HepG2 (cell line): Measurements from ENCODE around the gene SMCO4. TPM values are rescaled to one million over a fixed set of nuclear protein-coding genes. Genes with fewer than 3 reads are reported as not detected.

Experiments used
- CBX5 ChIP-seq: sonication (generic); formaldehyde crosslinking; IDR thresholded peaks from 2 replicates; pipeline ENCODE4 v1.4.0; 2020; ENCODE audit warnings: missing genetic modification reagents, borderline replicate concordance
- EP300 ChIP-seq, 3 experiments: sonication (generic) in 1 of 3; formaldehyde crosslinking in 1 of 3; IDR thresholded peaks; 2 replicates each; pipeline versions ENCODE4 v1.5.1 to v1.6.1; 2011 to 2020; ENCODE audit warnings: low read depth in 2 of 3, low read length in 2 of 3, borderline replicate concordance in 1 of 3, improper control_type of control experiment in 1 of 3, mild to moderate bottlenecking in 1 of 3, missing genetic modification reagents in 1 of 3, moderate library complexity in 1 of 3
- FOXC1 ChIP-seq: sonication (generic); formaldehyde crosslinking; IDR thresholded peaks from 2 replicates; pipeline ENCODE4 v1.8.0; 2022; ENCODE audit warnings: mild to moderate bottlenecking, missing genetic modification reagents, borderline replicate concordance
- FOXP1 ChIP-seq, 2 experiments: fragments of 450-650 bp in 1 of 2; IDR thresholded peaks; 2 replicates each; pipeline ENCODE4 v1.6.1; 2017 to 2018; ENCODE audit warnings: antibody characterized with exemption in 1 of 2
- HDAC6 ChIP-seq: fragments of 200-600 bp; sonication (generic); IDR thresholded peaks from 2 replicates; pipeline ENCODE4 v1.7.0; 2017; ENCODE audit warnings: mild to moderate bottlenecking, antibody characterized with exemption, low read length, low read depth
- HNRNPH1 ChIP-seq: fragments of 200-400 bp; formaldehyde crosslinking; optimal IDR thresholded peaks from 2 replicates; pipeline ENCODE3; 2017; ENCODE audit warnings: mild to moderate bottlenecking, low read depth, low read length
- HNRNPL ChIP-seq: fragments of 200-400 bp; formaldehyde crosslinking; IDR thresholded peaks from 2 replicates; pipeline ENCODE4 v1.6.1; 2017; ENCODE audit warnings: mild to moderate bottlenecking, low read depth, low read length
- KAT8 ChIP-seq: IDR thresholded peaks from 2 replicates; pipeline ENCODE4 v1.6.1; 2016; ENCODE audit warnings: missing genetic modification reagents, missing compliant biosample characterization
- KDM1A ChIP-seq: IDR thresholded peaks from 2 replicates; pipeline ENCODE4 v1.6.1; 2016; ENCODE audit warnings: missing compliant biosample characterization
- NFE2L2 ChIP-seq: fragments of 150-350 bp; IDR thresholded peaks from 2 replicates; pipeline ENCODE4 v1.6.1; 2014; ENCODE audit warnings: low read length
- ONECUT2 ChIP-seq: sonication (generic); formaldehyde crosslinking; IDR thresholded peaks from 2 replicates; pipeline ENCODE4 v1.4.0; 2020; ENCODE audit warnings: missing genetic modification reagents
- RAD51 ChIP-seq: fragments of 450-650 bp; IDR thresholded peaks from 2 replicates; pipeline ENCODE4 v1.6.1; 2016; ENCODE audit warnings: borderline replicate concordance
- ZFP37 ChIP-seq: sonication (generic); formaldehyde crosslinking; IDR thresholded peaks from 2 replicates; pipeline ENCODE4 v1.4.0; 2020; ENCODE audit warnings: missing genetic modification reagents, borderline replicate concordance
- ZNF138 ChIP-seq: sonication (generic); formaldehyde crosslinking; IDR thresholded peaks from 2 replicates; pipeline ENCODE4 v1.5.0; 2020; ENCODE audit warnings: mild to moderate bottlenecking, low read depth, missing genetic modification reagents
- ZNF24 ChIP-seq: fragments of 450-650 bp; IDR thresholded peaks from 2 replicates; pipeline ENCODE4 v1.6.1; 2017; ENCODE audit warnings: antibody characterized with exemption, mild to moderate bottlenecking
- ZNF354B ChIP-seq: sonication (generic); formaldehyde crosslinking; IDR thresholded peaks from 2 replicates; pipeline ENCODE4 v1.8.0; 2022; ENCODE audit warnings: mild to moderate bottlenecking, missing genetic modification reagents
- polyA plus RNA-seq, 8 experiments: library from polyadenylated mRNA; depleted of rRNA in 3 of 8; stranded (reverse) in 7 of 8; unstranded in 1 of 8; fragments of >200 nt; fragmentation: Illumina TruSeq in 4 of 8; extraction: Trizol in 4 of 8; gene quantifications; 2 replicates each; pipeline versions ENCODE4 v1.2.1 to v1.2.3, GENCODE V29; 2011 to 2016; ENCODE audit warnings: low read depth in 4 of 8, missing spikeins in 1 of 8, mixed read lengths in 1 of 8; ENCODE audit not compliant: insufficient read depth in 1 of 8
- total RNA-seq, 5 experiments: library from RNA; depleted of rRNA; stranded (reverse); fragments of >200 nt; fragmentation: Illumina TruSeq; extraction: Trizol; gene quantifications; 2 replicates each; pipeline ENCODE4 v1.2.3, GENCODE V29; 2016; ENCODE audit warnings: low read depth in 1 of 5
- TF ChIP-seq, protein P1 (sequence below): sonication (generic); formaldehyde crosslinking; IDR thresholded peaks from 2 replicates; pipeline ENCODE4 v1.4.0; 2020; ENCODE audit warnings: missing genetic modification reagents
- TF ChIP-seq, protein P2 (sequence below): sonication (generic); formaldehyde crosslinking; IDR thresholded peaks from 2 replicates; pipeline ENCODE4 v1.9.0; 2021; ENCODE audit warnings: missing genetic modification reagents, mild to moderate bottlenecking, borderline replicate concordance
- TF ChIP-seq, protein P3 (sequence below): IDR thresholded peaks from 2 replicates; pipeline ENCODE4 v1.6.1; 2016; ENCODE audit warnings: low read depth
- TF ChIP-seq, protein P4 (sequence below): sonication (generic); formaldehyde crosslinking; IDR thresholded peaks from 2 replicates; pipeline ENCODE4 v1.4.0; 2020; ENCODE audit warnings: missing genetic modification reagents, borderline replicate concordance

SMCO4 gene
- total and polyA plus RNA-seq, 2 of the 13 experiments (the other 11 are each of a cell fraction or from before 2014, with no cell fraction given): 10.6 to 28.5 TPM

DNA sequence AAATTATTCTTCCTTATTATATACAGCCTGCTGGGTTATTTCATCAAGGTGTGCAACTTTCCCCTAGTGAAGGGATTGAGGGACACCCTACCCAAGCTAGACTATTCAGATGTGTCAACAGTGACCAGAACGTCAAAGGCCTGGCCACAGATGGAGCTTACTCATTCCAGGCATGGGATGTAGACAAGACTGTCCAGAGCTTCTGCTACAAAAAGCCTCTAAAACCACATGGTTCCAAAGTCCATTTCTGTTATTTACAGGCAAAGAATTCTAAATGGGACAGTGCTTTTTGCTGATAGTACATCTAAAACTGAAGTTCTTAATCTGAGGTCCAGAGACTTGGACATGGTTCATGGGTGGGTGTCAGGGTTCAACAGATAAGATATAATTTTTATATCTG lies 9.7 kb upstream of the SMCO4 start (continued):
- TF ChIP-seq, protein P1, sequence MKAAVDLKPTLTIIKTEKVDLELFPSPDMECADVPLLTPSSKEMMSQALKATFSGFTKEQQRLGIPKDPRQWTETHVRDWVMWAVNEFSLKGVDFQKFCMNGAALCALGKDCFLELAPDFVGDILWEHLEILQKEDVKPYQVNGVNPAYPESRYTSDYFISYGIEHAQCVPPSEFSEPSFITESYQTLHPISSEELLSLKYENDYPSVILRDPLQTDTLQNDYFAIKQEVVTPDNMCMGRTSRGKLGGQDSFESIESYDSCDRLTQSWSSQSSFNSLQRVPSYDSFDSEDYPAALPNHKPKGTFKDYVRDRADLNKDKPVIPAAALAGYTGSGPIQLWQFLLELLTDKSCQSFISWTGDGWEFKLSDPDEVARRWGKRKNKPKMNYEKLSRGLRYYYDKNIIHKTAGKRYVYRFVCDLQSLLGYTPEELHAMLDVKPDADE: no peak
- TF ChIP-seq, protein P2, sequence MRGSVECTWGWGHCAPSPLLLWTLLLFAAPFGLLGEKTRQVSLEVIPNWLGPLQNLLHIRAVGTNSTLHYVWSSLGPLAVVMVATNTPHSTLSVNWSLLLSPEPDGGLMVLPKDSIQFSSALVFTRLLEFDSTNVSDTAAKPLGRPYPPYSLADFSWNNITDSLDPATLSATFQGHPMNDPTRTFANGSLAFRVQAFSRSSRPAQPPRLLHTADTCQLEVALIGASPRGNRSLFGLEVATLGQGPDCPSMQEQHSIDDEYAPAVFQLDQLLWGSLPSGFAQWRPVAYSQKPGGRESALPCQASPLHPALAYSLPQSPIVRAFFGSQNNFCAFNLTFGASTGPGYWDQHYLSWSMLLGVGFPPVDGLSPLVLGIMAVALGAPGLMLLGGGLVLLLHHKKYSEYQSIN (CRISPR knock-in tag): no peak
- TF ChIP-seq KAT8 (CRISPR knock-in tag) (no peak), NFE2L2 (no peak), FOXC1 (CRISPR knock-in tag) (no peak), ZNF24 (no peak), ZNF354B (CRISPR knock-in tag) (no peak), CBX5 (CRISPR knock-in tag) (peak; percentile 33; the same call in 1 of the 2 replicates), HNRNPL (no peak), EP300 (IDR thresholded peaks at IDR 0.05; ENCODE audit: low read depth in 2 of 2, low read length in 2 of 2) (peak in 1 of 2 experiments; percentile 54; a peak in 1 of 4 replicates), EP300 (CRISPR knock-in tag; IDR thresholded peaks at IDR 0.05; ENCODE audit: borderline replicate concordance) (no peak), HNRNPH1 (no peak), ZNF138 (CRISPR knock-in tag) (no peak), HDAC6 (no peak), ZFP37 (CRISPR knock-in tag) (no peak), RAD51 (no peak), ONECUT2 (no peak), KDM1A (peak; percentile 11; the same call in 1 of the 2 replicates), FOXP1 (IDR thresholded peaks at IDR 0.05) (no peak), FOXP1 (CRISPR knock-in tag; IDR thresholded peaks at IDR 0.05) (no peak)
- TF ChIP-seq, protein P3, sequence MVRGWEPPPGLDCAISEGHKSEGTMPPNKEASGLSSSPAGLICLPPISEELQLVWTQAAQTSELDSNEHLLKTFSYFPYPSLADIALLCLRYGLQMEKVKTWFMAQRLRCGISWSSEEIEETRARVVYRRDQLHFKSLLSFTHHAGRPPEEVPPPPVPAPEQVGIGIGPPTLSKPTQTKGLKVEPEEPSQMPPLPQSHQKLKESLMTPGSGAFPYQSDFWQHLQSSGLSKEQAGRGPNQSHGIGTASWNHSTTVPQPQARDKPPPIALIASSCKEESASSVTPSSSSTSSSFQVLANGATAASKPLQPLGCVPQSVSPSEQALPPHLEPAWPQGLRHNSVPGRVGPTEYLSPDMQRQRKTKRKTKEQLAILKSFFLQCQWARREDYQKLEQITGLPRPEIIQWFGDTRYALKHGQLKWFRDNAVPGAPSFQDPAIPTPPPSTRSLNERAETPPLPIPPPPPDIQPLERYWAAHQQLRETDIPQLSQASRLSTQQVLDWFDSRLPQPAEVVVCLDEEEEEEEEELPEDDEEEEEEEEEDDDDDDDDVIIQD (CRISPR knock-in tag): peak; percentile 21; the same call in 1 of the 2 replicates
- TF ChIP-seq, protein P4, sequence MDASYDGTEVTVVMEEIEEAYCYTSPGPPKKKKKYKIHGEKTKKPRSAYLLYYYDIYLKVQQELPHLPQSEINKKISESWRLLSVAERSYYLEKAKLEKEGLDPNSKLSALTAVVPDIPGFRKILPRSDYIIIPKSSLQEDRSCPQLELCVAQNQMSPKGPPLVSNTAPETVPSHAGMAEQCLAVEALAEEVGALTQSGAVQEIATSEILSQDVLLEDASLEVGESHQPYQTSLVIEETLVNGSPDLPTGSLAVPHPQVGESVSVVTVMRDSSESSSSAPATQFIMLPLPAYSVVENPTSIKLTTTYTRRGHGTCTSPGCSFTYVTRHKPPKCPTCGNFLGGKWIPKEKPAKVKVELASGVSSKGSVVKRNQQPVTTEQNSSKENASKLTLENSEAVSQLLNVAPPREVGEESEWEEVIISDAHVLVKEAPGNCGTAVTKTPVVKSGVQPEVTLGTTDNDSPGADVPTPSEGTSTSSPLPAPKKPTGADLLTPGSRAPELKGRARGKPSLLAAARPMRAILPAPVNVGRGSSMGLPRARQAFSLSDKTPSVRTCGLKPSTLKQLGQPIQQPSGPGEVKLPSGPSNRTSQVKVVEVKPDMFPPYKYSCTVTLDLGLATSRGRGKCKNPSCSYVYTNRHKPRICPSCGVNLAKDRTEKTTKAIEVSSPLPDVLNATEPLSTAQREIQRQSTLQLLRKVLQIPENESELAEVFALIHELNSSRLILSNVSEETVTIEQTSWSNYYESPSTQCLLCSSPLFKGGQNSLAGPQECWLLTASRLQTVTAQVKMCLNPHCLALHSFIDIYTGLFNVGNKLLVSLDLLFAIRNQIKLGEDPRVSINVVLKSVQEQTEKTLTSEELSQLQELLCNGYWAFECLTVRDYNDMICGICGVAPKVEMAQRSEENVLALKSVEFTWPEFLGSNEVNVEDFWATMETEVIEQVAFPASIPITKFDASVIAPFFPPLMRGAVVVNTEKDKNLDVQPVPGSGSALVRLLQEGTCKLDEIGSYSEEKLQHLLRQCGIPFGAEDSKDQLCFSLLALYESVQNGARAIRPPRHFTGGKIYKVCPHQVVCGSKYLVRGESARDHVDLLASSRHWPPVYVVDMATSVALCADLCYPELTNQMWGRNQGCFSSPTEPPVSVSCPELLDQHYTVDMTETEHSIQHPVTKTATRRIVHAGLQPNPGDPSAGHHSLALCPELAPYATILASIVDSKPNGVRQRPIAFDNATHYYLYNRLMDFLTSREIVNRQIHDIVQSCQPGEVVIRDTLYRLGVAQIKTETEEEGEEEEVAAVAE: no peak
